SK-N-MC (cell line): Measurements from ENCODE around the gene HRH3.

Experiments
- EZH2 ChIP-seq: fragments of 200-600 bp; sonication (generic); IDR thresholded peaks from one replicate; pipeline ENCODE4 v1.6.1; 2017; ENCODE audit warnings: antibody characterized with exemption
- POLR2AphosphoS5 ChIP-seq: IDR thresholded peaks from 2 replicates; pipeline ENCODE4 v1.6.1; 2012; ENCODE audit warnings: mild to moderate bottlenecking, low read depth, low read length, borderline replicate concordance

DNA sequence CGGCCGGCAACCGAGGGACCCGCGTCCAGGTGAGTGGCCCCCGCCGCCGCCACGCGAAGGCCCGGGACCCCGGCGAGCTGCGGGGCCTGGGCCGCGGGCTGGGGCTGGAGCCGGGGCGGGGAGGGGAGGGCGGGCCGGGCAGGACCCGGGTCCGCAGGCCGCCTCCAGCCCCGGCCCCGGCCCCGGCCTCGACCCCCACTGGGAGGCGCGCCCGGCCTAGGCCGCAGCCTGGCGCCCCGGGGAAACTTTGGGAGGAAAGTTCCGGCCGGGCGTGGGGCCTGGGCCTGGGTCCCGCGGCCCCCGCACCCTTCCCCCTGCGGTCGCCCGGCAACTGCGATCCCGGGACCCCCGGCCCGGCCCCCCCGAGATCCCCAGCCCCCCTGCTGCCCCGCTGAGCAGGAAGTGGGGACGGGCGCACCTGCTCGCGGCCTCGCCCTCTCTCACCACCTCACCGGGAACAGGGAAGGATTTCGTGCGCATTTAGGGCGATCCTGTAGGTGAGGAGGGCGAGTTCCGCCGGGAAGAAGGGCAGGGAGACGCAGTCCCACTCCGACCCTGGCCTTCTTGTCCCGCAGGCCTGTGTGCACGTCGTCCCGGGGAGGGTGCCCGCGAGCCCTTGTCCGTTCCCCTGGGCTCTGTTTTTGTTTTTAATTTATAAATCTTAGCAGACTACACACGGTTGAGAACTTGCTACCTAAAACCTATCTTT is 18.6 kb upstream of the HRH3 start:
- TF ChIP-seq EZH2 (no peak), POLR2AphosphoS5 (no peak)
